ENCODE data around the gene ATAT1. TPM values are rescaled to one million over a fixed set of nuclear protein-coding genes. Genes with fewer than 3 reads are reported as not detected.

The ATAT1 gene
- total and polyA plus RNA-seq, 2 of the 13 experiments (the other 11 are each of a cell fraction or from before 2014, with no cell fraction given) = 9.2 to 23.6 TPM

GRCh38 chr6:30678964-30679726 lies 52.5 kb downstream of the ATAT1 start (continued):
- TF ChIP-seq GMEB2 (CRISPR knock-in tag; IDR thresholded peaks at IDR 0.05; ENCODE audit: low read depth) = no peak
- no peak for TF ChIP-seq HOXD1 (CRISPR knock-in tag; IDR thresholded peaks at IDR 0.05)
- TF ChIP-seq ZNF510 (CRISPR knock-in tag; IDR thresholded peaks at IDR 0.05; ENCODE audit: low read depth) = no peak
- no peak for TF ChIP-seq ZNF709 (CRISPR knock-in tag; IDR thresholded peaks at IDR 0.05)
- no peak for TF ChIP-seq ZNF674 (CRISPR knock-in tag; IDR thresholded peaks at IDR 0.05; ENCODE audit: low read depth)
- no peak for TF ChIP-seq ZNF678 (CRISPR knock-in tag; IDR thresholded peaks at IDR 0.05)
- peak; percentile 87 for TF ChIP-seq RBM39 (IDR thresholded peaks at IDR 0.05; ENCODE audit: low read depth, low read length, poor library complexity, severe bottlenecking)
- TF ChIP-seq PRDM10 (CRISPR knock-in tag; IDR thresholded peaks at IDR 0.05; ENCODE audit: low read depth) = peak; percentile 58; the same call in 1 of the 2 replicates
- no peak for TF ChIP-seq PHF20 (CRISPR knock-in tag; IDR thresholded peaks at IDR 0.05)
- TF ChIP-seq ZBTB37 (CRISPR knock-in tag; IDR thresholded peaks at IDR 0.05) = no peak; the same call in 1 of the 2 replicates
- TF ChIP-seq HMGXB4 (CRISPR knock-in tag; IDR thresholded peaks at IDR 0.05; ENCODE audit: borderline replicate concordance in 1 of 2, low read depth in 1 of 2) = peak; percentile 92 to 96
- no peak; the same call in 1 of the 2 replicates for TF ChIP-seq ZNF605 (CRISPR knock-in tag; IDR thresholded peaks at IDR 0.05)
- no peak for TF ChIP-seq ARNT (IDR thresholded peaks at IDR 0.05)
- no peak for TF ChIP-seq KLF13 (CRISPR knock-in tag; IDR thresholded peaks at IDR 0.05)
- TF ChIP-seq HCFC1 (IDR thresholded peaks at IDR 0.05; ENCODE audit: low read depth, low read length) = no peak
- no peak for TF ChIP-seq DZIP1 (CRISPR knock-in tag; IDR thresholded peaks at IDR 0.05)
- 0 out of 2 replicates have a peak, but pooled peaks have one; percentile 32 for TF ChIP-seq ZMAT3 (CRISPR knock-in tag; conservative IDR thresholded peaks at IDR 0.05)
